Measurements from ENCODE around the gene CHTOP.
A peak's percentile ranks its signal among the peaks of the same experiment; 100 is the strongest.
"Not testable (repeated sequence)": the region's sequence is repeated elsewhere in the genome, so short reads cannot be mapped to it uniquely, and the experiment has no call there.

CHTOP gene

DNA sequence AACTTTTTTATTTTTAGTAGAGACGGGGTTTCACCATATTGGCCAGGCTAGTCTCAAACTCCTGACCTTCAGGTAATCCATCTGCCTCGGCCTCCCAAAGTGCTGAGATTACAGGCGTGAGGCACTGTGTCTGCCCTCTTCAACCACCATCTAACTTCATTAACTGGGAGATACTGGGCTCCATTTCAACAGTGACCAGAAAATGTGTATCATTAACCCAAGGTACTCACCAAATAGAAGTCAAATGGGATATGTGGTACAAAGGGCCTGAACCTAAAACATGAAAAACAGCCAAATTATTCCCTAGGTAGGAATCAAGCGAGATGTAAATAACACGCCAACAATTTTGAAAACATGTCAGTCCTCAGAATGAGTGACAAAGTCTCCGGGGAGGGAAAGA, 35.7 kb downstream of the CHTOP start:
- Histone ChIP-seq H3K4me3 (ENCODE audit: low read length) (peak overlapping the region; percentile 89), H3K4me1 (ENCODE audit: control insufficient read depth, insufficient read depth, low read length) (peaks cover 10% of the 10 kb centered on the region), H3K9ac (ENCODE audit: low read depth, low read length) (peak overlapping the region; percentile 96), H3K4me2 (ENCODE audit: low read length) (peak overlapping the region; percentile 96), H3K27me3 (ENCODE audit: control insufficient read depth, insufficient read depth, low read length) (no peaks in the 10 kb centered on the region), H3K9me3 (replicated peaks; ENCODE audit: low read length) (no peaks in the 10 kb centered on the region), H3K36me3 (ENCODE audit: insufficient read depth, low read length) (peaks cover 54% of the 10 kb centered on the region)

- Histone ChIP-seq H3K27me3 (ENCODE audit: control insufficient read depth, insufficient read depth, low read length) (no peaks in the 10 kb centered on the region), H3K4me1 (ENCODE audit: control insufficient read depth, insufficient read depth, low read length) (peaks cover 10% of the 10 kb centered on the region), H3K36me3 (ENCODE audit: insufficient read depth, low read length) (peaks cover 47% of the 10 kb centered on the region), H3K4me3 (ENCODE audit: low read length) (peak overlapping the region; percentile 89), H3K4me2 (ENCODE audit: low read length) (peak overlapping the region; percentile 96), H3K9me3 (replicated peaks; ENCODE audit: low read length) (no peaks in the 10 kb centered on the region), H3K9ac (ENCODE audit: low read depth, low read length) (peak overlapping the region; percentile 96)
Measured at GRCh38 chr1:153670257-153670858, 36.5 kb downstream of the CHTOP start.

GRCh38 chr1:153670859-153671627, 37.2 kb downstream of the CHTOP start, which contains the start of gene ILF2:
ILF2 (minus strand) TSS chr1:153670993; CDS start chr1:153670922, 71 bp downstream.
- peak within 1 kb of the TSS; percentile 96 for H3K4me2 ChIP-seq (ENCODE audit: low read length)
- H3K4me3 ChIP-seq (ENCODE audit: low read length), result peak within 1 kb of the TSS; percentile 89
- H3K36me3 ChIP-seq (ENCODE audit: insufficient read depth, low read length), result peaks cover 40% of the 10 kb centered on the region
- peaks cover 10% of the 10 kb centered on the region for H3K4me1 ChIP-seq (ENCODE audit: control insufficient read depth, insufficient read depth, low read length)
- peak within 1 kb of the TSS; percentile 96 for H3K9ac ChIP-seq (ENCODE audit: low read depth, low read length)
- no peaks in the 10 kb centered on the region for H3K9me3 ChIP-seq (replicated peaks; ENCODE audit: low read length)
- H3K27me3 ChIP-seq (ENCODE audit: control insufficient read depth, insufficient read depth, low read length), result no peaks in the 10 kb centered on the region

DNA sequence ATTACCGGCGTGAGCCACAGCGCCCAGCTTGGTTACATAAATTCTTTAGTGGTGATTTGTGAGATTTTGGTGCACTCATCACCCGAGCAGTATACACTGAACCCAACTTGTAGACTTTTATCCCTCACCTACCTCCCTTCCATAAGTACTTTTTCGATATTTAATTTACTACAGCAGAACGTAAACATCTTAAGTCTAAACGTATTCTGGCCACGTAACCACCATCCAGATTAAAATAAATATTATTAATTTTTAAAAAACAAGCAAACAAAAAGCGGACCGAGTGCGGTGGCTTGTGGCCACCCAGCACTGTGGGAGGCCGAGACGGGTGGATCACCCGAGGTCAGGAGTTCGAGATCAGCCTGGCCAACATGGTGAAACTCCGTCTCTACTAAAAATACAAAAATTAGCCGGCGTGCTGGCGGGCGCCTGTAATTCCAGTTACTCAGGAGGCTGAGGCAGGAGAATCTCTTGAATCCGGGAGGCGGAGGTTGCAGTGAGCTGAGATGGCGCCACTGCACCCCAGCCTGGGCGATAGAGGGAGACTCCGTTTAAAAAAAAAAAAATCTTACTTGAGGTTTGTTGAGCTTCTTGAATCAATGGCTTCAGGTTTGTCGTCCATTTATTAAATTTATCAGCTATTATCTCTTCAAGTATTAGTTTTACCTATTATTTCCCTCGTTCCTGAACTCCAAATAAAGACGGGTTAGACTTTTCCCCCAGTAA, 37.9 kb downstream of the CHTOP start:
- H3K4me1 ChIP-seq (ENCODE audit: control insufficient read depth, insufficient read depth, low read length); H3K9me3 ChIP-seq (replicated peaks; ENCODE audit: low read length); H3K27me3 ChIP-seq (ENCODE audit: control insufficient read depth, insufficient read depth, low read length): not testable (repeated sequence)
- Histone ChIP-seq H3K4me2 (ENCODE audit: low read length) (peak overlapping the region; percentile 82), H3K4me3 (ENCODE audit: low read length) (peak overlapping the region; percentile 64), H3K9ac (ENCODE audit: low read depth, low read length) (peak overlapping the region; percentile 36), H3K36me3 (ENCODE audit: insufficient read depth, low read length) (peaks cover 33% of the 10 kb centered on the region)

GRCh38 chr1:153673511-153673910, 39.6 kb downstream of the CHTOP start:
- Histone ChIP-seq H3K9me3 (replicated peaks; ENCODE audit: low read length) (no peaks in the 10 kb centered on the region), H3K9ac (ENCODE audit: low read depth, low read length) (no peak overlapping the region), H3K27me3 (ENCODE audit: control insufficient read depth, insufficient read depth, low read length) (peaks cover 8% of the 10 kb centered on the region), H3K4me2 (ENCODE audit: low read length) (no peak overlapping the region), H3K36me3 (ENCODE audit: insufficient read depth, low read length) (peaks cover 15% of the 10 kb centered on the region), H3K4me1 (ENCODE audit: control insufficient read depth, insufficient read depth, low read length) (peaks cover 17% of the 10 kb centered on the region), H3K4me3 (ENCODE audit: low read length) (no peak overlapping the region)

- Histone ChIP-seq H3K27me3 (ENCODE audit: control insufficient read depth, insufficient read depth, low read length) (peaks cover 49% of the 10 kb centered on the region), H3K4me2 (ENCODE audit: low read length) (peak overlapping the region; percentile 87), H3K9ac (ENCODE audit: low read depth, low read length) (no peak overlapping the region), H3K4me1 (ENCODE audit: control insufficient read depth, insufficient read depth, low read length) (peaks cover 20% of the 10 kb centered on the region), H3K36me3 (ENCODE audit: insufficient read depth, low read length) (no peaks in the 10 kb centered on the region), H3K4me3 (ENCODE audit: low read length) (peak overlapping the region; percentile 60), H3K9me3 (replicated peaks; ENCODE audit: low read length) (no peaks in the 10 kb centered on the region)
Measured at GRCh38 chr1:153677718-153678518, 44.1 kb downstream of the CHTOP start.

GRCh38 chr1:153678519-153679336, 44.9 kb downstream of the CHTOP start, which contains the start of gene NPR1:
NPR1 (plus strand) TSS chr1:153678688; CDS start chr1:153679109, 421 bp downstream.
- H3K4me2 ChIP-seq (ENCODE audit: low read length), result peak within 1 kb of the TSS; percentile 87
- H3K4me1 ChIP-seq (ENCODE audit: control insufficient read depth, insufficient read depth, low read length), result peaks cover 20% of the 10 kb centered on the region
- H3K9me3 ChIP-seq (replicated peaks; ENCODE audit: low read length), result no peaks in the 10 kb centered on the region
- H3K4me3 ChIP-seq (ENCODE audit: low read length), result peak within 1 kb of the TSS; percentile 60
- H3K27me3 ChIP-seq (ENCODE audit: control insufficient read depth, insufficient read depth, low read length), result peaks cover 50% of the 10 kb centered on the region
- no peaks in the 10 kb centered on the region for H3K36me3 ChIP-seq (ENCODE audit: insufficient read depth, low read length)
- no peak within 1 kb of the TSS for H3K9ac ChIP-seq (ENCODE audit: low read depth, low read length)

DNA sequence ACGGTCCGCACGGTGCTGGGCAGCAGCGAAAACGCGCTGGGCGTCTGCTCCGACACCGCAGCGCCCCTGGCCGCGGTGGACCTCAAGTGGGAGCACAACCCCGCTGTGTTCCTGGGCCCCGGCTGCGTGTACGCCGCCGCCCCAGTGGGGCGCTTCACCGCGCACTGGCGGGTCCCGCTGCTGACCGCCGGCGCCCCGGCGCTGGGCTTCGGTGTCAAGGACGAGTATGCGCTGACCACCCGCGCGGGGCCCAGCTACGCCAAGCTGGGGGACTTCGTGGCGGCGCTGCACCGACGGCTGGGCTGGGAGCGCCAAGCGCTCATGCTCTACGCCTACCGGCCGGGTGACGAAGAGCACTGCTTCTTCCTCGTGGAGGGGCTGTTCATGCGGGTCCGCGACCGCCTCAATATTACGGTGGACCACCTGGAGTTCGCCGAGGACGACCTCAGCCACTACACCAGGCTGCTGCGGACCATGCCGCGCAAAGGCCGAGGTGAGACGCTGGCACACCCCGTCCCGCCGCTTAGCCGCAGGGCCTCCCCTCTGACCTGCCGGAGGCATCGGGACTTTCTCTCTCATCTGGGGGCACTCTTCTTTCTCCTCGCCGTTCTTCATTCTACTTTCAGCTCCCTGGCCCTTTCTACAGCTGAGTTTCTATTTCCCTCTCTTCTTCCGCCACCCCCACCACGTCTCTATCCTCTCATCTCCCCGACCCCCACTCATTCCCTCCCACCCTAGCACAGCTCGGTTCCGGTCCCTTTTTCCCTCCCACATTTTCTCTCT, 45.7 kb downstream of the CHTOP start:
- Histone ChIP-seq H3K4me1 (ENCODE audit: control insufficient read depth, insufficient read depth, low read length) (peaks cover 20% of the 10 kb centered on the region), H3K27me3 (ENCODE audit: control insufficient read depth, insufficient read depth, low read length) (peaks cover 50% of the 10 kb centered on the region), H3K9me3 (replicated peaks; ENCODE audit: low read length) (no peaks in the 10 kb centered on the region), H3K4me2 (ENCODE audit: low read length) (peak overlapping the region; percentile 87), H3K9ac (ENCODE audit: low read depth, low read length) (no peak overlapping the region), H3K36me3 (ENCODE audit: insufficient read depth, low read length) (no peaks in the 10 kb centered on the region), H3K4me3 (ENCODE audit: low read length) (peak overlapping the region; percentile 60)

DNA sequence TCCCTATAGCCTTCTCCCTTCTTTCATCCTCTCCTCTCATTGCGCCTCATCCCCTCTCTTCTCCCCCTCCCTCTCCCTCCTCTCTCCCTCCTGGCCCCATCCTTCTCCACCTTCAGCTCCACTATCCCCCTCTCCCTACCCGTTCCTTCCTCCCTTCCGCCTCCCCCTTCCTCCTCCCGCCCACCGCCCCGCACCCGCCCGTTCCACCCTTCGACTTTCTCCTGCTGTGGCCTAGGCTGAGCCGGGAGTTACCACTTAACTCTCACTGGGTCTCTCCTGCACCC, 46.2 kb downstream of the CHTOP start:
- Histone ChIP-seq H3K4me1 (ENCODE audit: control insufficient read depth, insufficient read depth, low read length) (peaks cover 20% of the 10 kb centered on the region), H3K36me3 (ENCODE audit: insufficient read depth, low read length) (no peaks in the 10 kb centered on the region), H3K4me2 (ENCODE audit: low read length) (no peak overlapping the region), H3K27me3 (ENCODE audit: control insufficient read depth, insufficient read depth, low read length) (peaks cover 50% of the 10 kb centered on the region), H3K9ac (ENCODE audit: low read depth, low read length) (no peak overlapping the region), H3K9me3 (replicated peaks; ENCODE audit: low read length) (no peaks in the 10 kb centered on the region), H3K4me3 (ENCODE audit: low read length) (no peak overlapping the region)

- Histone ChIP-seq H3K4me2 (ENCODE audit: low read length) (no peak overlapping the region), H3K9ac (ENCODE audit: low read depth, low read length) (no peak overlapping the region), H3K4me1 (ENCODE audit: control insufficient read depth, insufficient read depth, low read length) (peaks cover 20% of the 10 kb centered on the region), H3K4me3 (ENCODE audit: low read length) (no peak overlapping the region), H3K36me3 (ENCODE audit: insufficient read depth, low read length) (no peaks in the 10 kb centered on the region), H3K9me3 (replicated peaks; ENCODE audit: low read length) (no peaks in the 10 kb centered on the region), H3K27me3 (ENCODE audit: control insufficient read depth, insufficient read depth, low read length) (peaks cover 72% of the 10 kb centered on the region)
Measured at GRCh38 chr1:153682730-153683129, 48.9 kb downstream of the CHTOP start.
